ENCODE data around the gene LYPD4. TPM values are rescaled to one million over a fixed set of nuclear protein-coding genes. Genes with fewer than 3 reads are reported as not detected.

The LYPD4 gene
- total and polyA plus RNA-seq, 2 donors (not counting 1 experiment from before 2014, with no cell fraction given) = not detected

GRCh38 chr19:41887711-41888382 lies 43.4 kb upstream of the LYPD4 start:
- Histone ChIP-seq H3K27me3 (ENCODE audit: control insufficient read depth, insufficient read depth, low read length) (no peaks in the 10 kb centered on the region), H2AFZ (ENCODE audit: low read length) (no peak overlapping the region), H3K4me1 (ENCODE audit: control insufficient read depth, extremely low read depth, insufficient read depth, low read length) (peaks cover 9% of the 10 kb centered on the region), H3K27ac (ENCODE audit: insufficient read depth, low read length) (no peak overlapping the region), H4K20me1 (ENCODE audit: control insufficient read depth, extremely low read depth, insufficient read depth, low read length) (no peaks in the 10 kb centered on the region), H3K4me2 (ENCODE audit: extremely low read depth, insufficient read depth, low read length) (no peak overlapping the region), H3K9ac (ENCODE audit: insufficient read depth, low read length) (no peak overlapping the region), H3K9me3 (ENCODE audit: control insufficient read depth, insufficient read depth, low read depth, low read length) (no peaks in the 10 kb centered on the region), H3K36me3 (ENCODE audit: control insufficient read depth, insufficient read depth, low read length) (peaks cover 26% of the 10 kb centered on the region), H3K4me3 (replicated peaks in 1 of 4; ENCODE audit: control extremely low read depth in 1 of 4, insufficient read depth in 1 of 4, low read depth in 3 of 4, low read length in 4 of 4) (no peak overlapping the region), H3K79me2 (ENCODE audit: control insufficient read depth, insufficient read depth, low read length) (peaks cover 32% of the 10 kb centered on the region)
- DNase-seq (ENCODE audit: low read depth in 2 of 2) = peak in 1 of 2 donors; percentile 90
- no peak for TF ChIP-seq EZH2 (IDR thresholded peaks at IDR 0.05; ENCODE audit: low read length, missing control alignments)
- TF ChIP-seq, protein P1, sequence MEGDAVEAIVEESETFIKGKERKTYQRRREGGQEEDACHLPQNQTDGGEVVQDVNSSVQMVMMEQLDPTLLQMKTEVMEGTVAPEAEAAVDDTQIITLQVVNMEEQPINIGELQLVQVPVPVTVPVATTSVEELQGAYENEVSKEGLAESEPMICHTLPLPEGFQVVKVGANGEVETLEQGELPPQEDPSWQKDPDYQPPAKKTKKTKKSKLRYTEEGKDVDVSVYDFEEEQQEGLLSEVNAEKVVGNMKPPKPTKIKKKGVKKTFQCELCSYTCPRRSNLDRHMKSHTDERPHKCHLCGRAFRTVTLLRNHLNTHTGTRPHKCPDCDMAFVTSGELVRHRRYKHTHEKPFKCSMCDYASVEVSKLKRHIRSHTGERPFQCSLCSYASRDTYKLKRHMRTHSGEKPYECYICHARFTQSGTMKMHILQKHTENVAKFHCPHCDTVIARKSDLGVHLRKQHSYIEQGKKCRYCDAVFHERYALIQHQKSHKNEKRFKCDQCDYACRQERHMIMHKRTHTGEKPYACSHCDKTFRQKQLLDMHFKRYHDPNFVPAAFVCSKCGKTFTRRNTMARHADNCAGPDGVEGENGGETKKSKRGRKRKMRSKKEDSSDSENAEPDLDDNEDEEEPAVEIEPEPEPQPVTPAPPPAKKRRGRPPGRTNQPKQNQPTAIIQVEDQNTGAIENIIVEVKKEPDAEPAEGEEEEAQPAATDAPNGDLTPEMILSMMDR (conservative IDR thresholded peaks at IDR 0.05 in 1 of 2, IDR thresholded peaks at IDR 0.05 in 1 of 2; ENCODE audit: low read depth in 1 of 2, low read length in 2 of 2) = no peak

- Histone ChIP-seq H3K9ac (ENCODE audit: insufficient read depth, low read length) (no peak overlapping the region), H2AFZ (ENCODE audit: low read length) (no peak overlapping the region), H3K79me2 (ENCODE audit: control insufficient read depth, insufficient read depth, low read length) (peaks cover 32% of the 10 kb centered on the region), H3K36me3 (ENCODE audit: control insufficient read depth, insufficient read depth, low read length) (peaks cover 18% of the 10 kb centered on the region), H3K4me2 (ENCODE audit: extremely low read depth, insufficient read depth, low read length) (no peak overlapping the region), H3K27ac (ENCODE audit: insufficient read depth, low read length) (no peak overlapping the region), H3K27me3 (ENCODE audit: control insufficient read depth, insufficient read depth, low read length) (no peaks in the 10 kb centered on the region), H4K20me1 (ENCODE audit: control insufficient read depth, extremely low read depth, insufficient read depth, low read length) (no peaks in the 10 kb centered on the region), H3K9me3 (ENCODE audit: control insufficient read depth, insufficient read depth, low read depth, low read length) (no peaks in the 10 kb centered on the region), H3K4me1 (ENCODE audit: control insufficient read depth, extremely low read depth, insufficient read depth, low read length) (peaks cover 9% of the 10 kb centered on the region), H3K4me3 (replicated peaks in 1 of 4; ENCODE audit: control extremely low read depth in 1 of 4, insufficient read depth in 1 of 4, low read depth in 3 of 4, low read length in 4 of 4) (no peak overlapping the region)
- TF ChIP-seq, protein P1 (conservative IDR thresholded peaks at IDR 0.05 in 1 of 2, IDR thresholded peaks at IDR 0.05 in 1 of 2; ENCODE audit: low read depth in 1 of 2, low read length in 2 of 2) = no peak
- TF ChIP-seq EZH2 (IDR thresholded peaks at IDR 0.05; ENCODE audit: low read length, missing control alignments) = no peak
- DNase-seq (ENCODE audit: low read depth in 2 of 2) = no peak
Measured at GRCh38 chr19:41886761-41887710, 42.6 kb upstream of the LYPD4 start.

Data from fibroblast of lung (primary cell).